HEK293 (cell line): ENCODE data around the gene TMEM164.

ENCODE experiments used
- GFI1B ChIP-seq: fragments of 450-650 bp; formaldehyde crosslinking; IDR thresholded peaks from 2 replicates; pipeline ENCODE4 v1.5.1; 2016; ENCODE audit warnings: missing biosample characterization, missing genetic modification characterization
- KLF1 ChIP-seq: fragments of 450-650 bp; formaldehyde crosslinking; IDR thresholded peaks from 2 replicates; pipeline ENCODE4 v1.5.1; 2016; ENCODE audit warnings: missing biosample characterization, missing genetic modification characterization
- KLF7 ChIP-seq: fragments of 450-650 bp; formaldehyde crosslinking; IDR thresholded peaks from 2 replicates; pipeline ENCODE4 v1.5.1; 2016; ENCODE audit warnings: missing biosample characterization, missing genetic modification characterization, borderline replicate concordance
- RBAK ChIP-seq: fragments of 450-650 bp; formaldehyde crosslinking; IDR thresholded peaks from 2 replicates; pipeline ENCODE4 v1.5.1; 2016; ENCODE audit warnings: missing biosample characterization, missing genetic modification characterization
- SCRT1 ChIP-seq: fragments of 450-650 bp; formaldehyde crosslinking; IDR thresholded peaks from 2 replicates; pipeline ENCODE4 v1.5.1; 2016; ENCODE audit warnings: missing biosample characterization, missing genetic modification characterization, borderline replicate concordance
- SP7 ChIP-seq: fragments of 450-650 bp; formaldehyde crosslinking; IDR thresholded peaks from 2 replicates; pipeline ENCODE4 v1.5.1; 2016; ENCODE audit warnings: missing biosample characterization, missing genetic modification characterization
- TCF7L2 ChIP-seq: IDR thresholded peaks from 2 replicates; pipeline ENCODE4 v1.6.1; 2011; ENCODE audit warnings: low read depth, mild to moderate bottlenecking, inconsistent platforms, low read length, moderate library complexity, borderline replicate concordance
- TRIM28 ChIP-seq: IDR thresholded peaks from 2 replicates; pipeline ENCODE4 v1.6.1; 2011; ENCODE audit warnings: low read length, control low read depth, borderline replicate concordance
- ZBTB7A ChIP-seq: fragments of 450-650 bp; formaldehyde crosslinking; IDR thresholded peaks from 2 replicates; pipeline ENCODE4 v1.5.1; 2016; ENCODE audit warnings: low read depth, missing biosample characterization, missing genetic modification characterization
- ZFHX2 ChIP-seq: fragments of 450-650 bp; formaldehyde crosslinking; conservative IDR thresholded peaks from 2 replicates; pipeline ENCODE4 v1.5.1; 2016; ENCODE audit warnings: missing biosample characterization, missing genetic modification characterization
- ZNF114 ChIP-seq: fragments of 450-650 bp; formaldehyde crosslinking; IDR thresholded peaks from 2 replicates; pipeline ENCODE4 v1.5.0; 2017; ENCODE audit warnings: missing biosample characterization, missing genetic modification characterization
- ZNF157 ChIP-seq: fragments of 450-650 bp; formaldehyde crosslinking; IDR thresholded peaks from 2 replicates; pipeline ENCODE4 v1.5.1; 2016; ENCODE audit warnings: missing biosample characterization, missing genetic modification characterization
- ZNF221 ChIP-seq: fragments of 450-650 bp; formaldehyde crosslinking; IDR thresholded peaks from 2 replicates; pipeline ENCODE4 v1.5.1; 2017; ENCODE audit warnings: missing biosample characterization, missing genetic modification characterization, borderline replicate concordance
- ZNF280D ChIP-seq: fragments of 450-650 bp; formaldehyde crosslinking; IDR thresholded peaks from 2 replicates; pipeline ENCODE4 v1.5.1; 2016; ENCODE audit warnings: missing biosample characterization, missing genetic modification characterization
- ZNF335 ChIP-seq: fragments of 450-650 bp; formaldehyde crosslinking; conservative IDR thresholded peaks from 2 replicates; pipeline ENCODE4 v1.5.1; 2016; ENCODE audit warnings: missing biosample characterization, missing genetic modification characterization
- ZNF398 ChIP-seq: fragments of 450-650 bp; formaldehyde crosslinking; IDR thresholded peaks from 2 replicates; pipeline ENCODE4 v1.5.1; 2017; ENCODE audit warnings: missing biosample characterization, missing genetic modification characterization
- ZNF426 ChIP-seq: fragments of 450-650 bp; formaldehyde crosslinking; IDR thresholded peaks from 2 replicates; pipeline ENCODE4 v1.5.1; 2017; ENCODE audit warnings: missing biosample characterization, missing genetic modification characterization, mild to moderate bottlenecking, inconsistent platforms, moderate library complexity
- ZNF433 ChIP-seq: fragments of 450-650 bp; formaldehyde crosslinking; IDR thresholded peaks from 2 replicates; pipeline ENCODE4 v1.5.1; 2016; ENCODE audit warnings: missing biosample characterization, missing genetic modification characterization, low read depth
- ZNF513 ChIP-seq: fragments of 450-650 bp; IDR thresholded peaks from 2 replicates; pipeline ENCODE4 v1.5.1; 2018; ENCODE audit warnings: missing biosample characterization, missing genetic modification characterization
- ZNF558 ChIP-seq: fragments of 450-650 bp; formaldehyde crosslinking; IDR thresholded peaks from 2 replicates; pipeline ENCODE4 v1.5.1; 2016; ENCODE audit warnings: missing biosample characterization, missing genetic modification characterization
- ZNF621 ChIP-seq: fragments of 450-650 bp; formaldehyde crosslinking; IDR thresholded peaks from 2 replicates; pipeline ENCODE4 v1.5.1; 2017; ENCODE audit warnings: missing biosample characterization, missing genetic modification characterization
- ZNF837 ChIP-seq: fragments of 450-650 bp; formaldehyde crosslinking; IDR thresholded peaks from 2 replicates; pipeline ENCODE4 v1.5.1; 2016; ENCODE audit warnings: missing biosample characterization, missing genetic modification characterization
- TF ChIP-seq, protein P1 (sequence below): fragments of 450-650 bp; formaldehyde crosslinking; IDR thresholded peaks from 2 replicates; pipeline ENCODE4 v1.5.1; 2016; ENCODE audit warnings: missing biosample characterization, missing genetic modification characterization

The TMEM164 gene

DNA sequence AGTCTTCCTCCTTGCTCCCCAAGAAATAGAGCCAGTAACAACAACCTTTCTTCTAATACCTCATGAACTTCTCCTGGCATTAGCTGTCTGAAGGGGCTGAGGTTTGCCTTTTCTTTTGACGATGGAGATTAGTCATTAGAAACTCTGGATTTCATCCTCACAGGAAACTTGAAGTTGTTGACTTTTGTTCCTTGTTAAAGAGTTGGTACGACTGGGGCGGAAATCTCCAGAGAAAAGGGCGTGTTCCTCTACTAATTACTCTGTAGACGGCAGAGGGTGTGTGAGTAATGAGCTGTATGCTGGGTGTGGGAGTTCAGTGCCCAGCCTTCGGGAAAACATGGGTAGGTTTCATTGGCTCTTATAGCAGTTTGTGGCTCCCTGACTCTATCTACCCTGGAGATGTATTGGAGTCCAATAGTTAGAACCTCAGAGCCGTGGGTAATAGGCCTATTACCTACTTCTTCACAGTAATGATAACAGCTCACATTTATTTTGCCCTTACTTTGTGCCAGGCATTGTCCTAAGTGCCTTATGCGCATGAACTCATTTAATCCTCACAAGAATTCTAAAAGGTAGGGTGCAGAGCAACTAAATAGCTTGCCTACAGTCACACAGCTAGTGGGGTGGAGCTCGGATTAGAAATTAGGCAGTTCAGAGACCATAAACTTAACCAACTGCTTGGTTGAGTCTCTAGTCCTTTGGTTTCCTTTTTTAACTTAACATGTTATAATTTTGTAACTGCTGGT, 23.4 kb downstream of the TMEM164 start (continued):
- TF ChIP-seq, protein P1, sequence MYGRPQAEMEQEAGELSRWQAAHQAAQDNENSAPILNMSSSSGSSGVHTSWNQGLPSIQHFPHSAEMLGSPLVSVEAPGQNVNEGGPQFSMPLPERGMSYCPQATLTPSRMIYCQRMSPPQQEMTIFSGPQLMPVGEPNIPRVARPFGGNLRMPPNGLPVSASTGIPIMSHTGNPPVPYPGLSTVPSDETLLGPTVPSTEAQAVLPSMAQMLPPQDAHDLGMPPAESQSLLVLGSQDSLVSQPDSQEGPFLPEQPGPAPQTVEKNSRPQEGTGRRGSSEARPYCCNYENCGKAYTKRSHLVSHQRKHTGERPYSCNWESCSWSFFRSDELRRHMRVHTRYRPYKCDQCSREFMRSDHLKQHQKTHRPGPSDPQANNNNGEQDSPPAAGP (tag by site-specific recombination), result 0 out of 2 replicates have a peak, but pooled peaks have one; percentile 61
- no peak for TF ChIP-seq ZNF280D
- TF ChIP-seq ZNF558 (tag by site-specific recombination), result no peak
- TF ChIP-seq ZNF335 (tag by site-specific recombination), result 0 out of 2 replicates have a peak, but pooled peaks have one; percentile 37
- no peak for TF ChIP-seq ZNF621 (tag by site-specific recombination)
- TF ChIP-seq SCRT1 (tag by site-specific recombination), result no peak
- TF ChIP-seq ZNF426 (tag by site-specific recombination), result no peak
- TF ChIP-seq KLF1, result peak; percentile 96
- TF ChIP-seq SP7 (tag by site-specific recombination), result peak; percentile 84
- TF ChIP-seq ZNF837 (tag by site-specific recombination), result no peak
- TF ChIP-seq ZNF433 (tag by site-specific recombination), result no peak
- peak; percentile 68; the same call in 1 of the 2 replicates for TF ChIP-seq TRIM28
- TF ChIP-seq KLF7 (tag by site-specific recombination), result no peak
- TF ChIP-seq ZNF157 (tag by site-specific recombination), result no peak
- TF ChIP-seq ZNF114, result no peak
- TF ChIP-seq ZNF513, result no peak
- no peak for TF ChIP-seq TCF7L2
- TF ChIP-seq ZNF398 (tag by site-specific recombination), result no peak
- TF ChIP-seq ZNF221, result no peak
- no peak for TF ChIP-seq GFI1B (tag by site-specific recombination)
- TF ChIP-seq ZFHX2 (tag by site-specific recombination), result peak; percentile 70
- no peak for TF ChIP-seq RBAK (tag by site-specific recombination)
- no peak for TF ChIP-seq ZBTB7A (tag by site-specific recombination)
